Heart left ventricle (tissue), 16 donors: ENCODE measurements around the gene VPS13A. TPM values are rescaled to one million over a fixed set of nuclear protein-coding genes. Genes with fewer than 3 reads are reported as not detected.

Experiments used
- ATAC-seq, 4 donors: fragments of 200-7000 bp; cut with Tn5 transposase; one replicate each; pipeline ENCODE4 v1.9.1; 2020 to 2022; ENCODE audit warnings: moderate library complexity in 4 of 4, mild to moderate bottlenecking in 3 of 4, moderate number of reproducible peaks in 1 of 4
- DNase-seq, 5 donors: peaks; one replicate each; pipeline ENCODE4 v3.0.0-alpha.2; 2020
- H3K27ac ChIP-seq, 12 donors: fragments of 200-600 bp; sonication (generic) in 4 of 12; one replicate each; pipeline versions ENCODE4 v1.5.0 to v1.8.0; 2016 to 2022; ENCODE audit warnings: mild to moderate bottlenecking in 2 of 12
- H3K27me3 ChIP-seq, 9 donors: fragments of 200-600 bp; sonication (generic) in 2 of 9; one replicate each; pipeline versions ENCODE4 v1.5.1 to v1.8.0; 2016 to 2022; ENCODE audit warnings: mild to moderate bottlenecking in 3 of 9
- H3K36me3 ChIP-seq, 9 donors: fragments of 200-600 bp; sonication (generic) in 2 of 9; one replicate each; pipeline versions ENCODE4 v1.5.0 to v1.8.0; 2018 to 2022; ENCODE audit warnings: mild to moderate bottlenecking in 2 of 9
- H3K4me1 ChIP-seq, 12 donors: fragments of 200-600 bp; sonication (generic) in 4 of 12; one replicate each; pipeline versions ENCODE4 v1.5.0 to v1.8.0; 2016 to 2022; ENCODE audit warnings: mild to moderate bottlenecking in 3 of 12
- H3K4me3 ChIP-seq, 12 donors: fragments of 200-600 bp; sonication (generic) in 4 of 12; one replicate each; pipeline versions ENCODE4 v1.5.0 to v1.8.0; 2017 to 2022; ENCODE audit warnings: mild to moderate bottlenecking in 9 of 12, moderate library complexity in 4 of 12
- H3K9me3 ChIP-seq, 12 donors: fragments of 200-600 bp; sonication (generic) in 4 of 12; one replicate each; pipeline versions ENCODE4 v1.5.0 to v1.8.0; 2016 to 2022; ENCODE audit warnings: mild to moderate bottlenecking in 1 of 12
- CTCF ChIP-seq, 12 donors: fragments of 200-600 bp; sonication (generic) in 4 of 12; IDR thresholded peaks; one replicate each; pipeline versions ENCODE4 v1.5.0 to v1.8.0; 2018 to 2022; ENCODE audit warnings: antibody characterized with exemption in 12 of 12, mild to moderate bottlenecking in 5 of 12
- POLR2A ChIP-seq, 2 donors: fragments of 450-650 bp; IDR thresholded peaks; one replicate each; pipeline ENCODE4 v1.6.1; 2017; ENCODE audit warnings: antibody characterized with exemption in 2 of 2, mild to moderate bottlenecking in 2 of 2, moderate library complexity in 2 of 2
- WGBS, 4 donors: extraction: QIAGEN DNeasy Blood & Tissue Kit in 2 of 4; methylation state at CpG; one replicate each; pipeline versions ENCODE4 v1.1.5 to v1.1.7; 2013 to 2018; 5-methylcytosine and 5-hydroxymethylcytosine counted together
- intact Hi-C, 10 donors: fragments of 100-400 bp; cut with DNase I; formaldehyde crosslinking; loops; one replicate each; pipeline versions ENCODE4 v1.11.1 to v1.14.2; 2022
- polyA plus RNA-seq, 2 donors: library from polyadenylated mRNA; stranded (reverse); fragments of 200-250 nt; gene quantifications; one replicate each; pipeline ENCODE4 v1.2.3, GENCODE V29; 2013
- total RNA-seq, 9 donors: library from RNA; depleted of rRNA in 2 of 9; stranded (reverse); fragments of >200 nt in 2 of 9; fragmentation: NEBNext Ultra II Directional in 3 of 9; extraction: Animal tissue kit (Norgen Biotek cat#: 25700) in 3 of 9; gene quantifications; one replicate each; pipeline versions ENCODE4 v1.1.0 to v1.2.4, GENCODE V29; 2016 to 2023
- donor health status: ischemic (EF 13 %, LVEDD 7.1; RV severe dilation, severe dysfunction).
- donor health status: healthy with polysubstance abuse.
- donor health status: DM: no; HTN: yes; CAD: no.
- donor health status: DM: no; HTN: no; CAD: no.
- donor health status: ischemic (EF 25% LVEDD 6.9; RV normal size, moderate dysfunction).
- donor health status: ischemic (EF 25% LVEDD 5.7; RV mildly dilated, moderate dysfunction).
- donor health status: healthy.
- donor health status: DM: yes; HTN: yes; CAD: no.
- donor health status: ischemic (EF 35%, LVEDD 5.7; RV mildly dilated, moderate dysfunction).
- donor health status: nonischemic (EF 11% LVEDD 7.7; RV severe dilation, severe dysfunction).
- donor health status: DM: yes; HTN: yes; CAD: no.
- donor health status: PGD.
- donor health status: ischemic (EF 29% LVEDD 5.4; RV normal size, mild dysfunction).
- donor health status: nonischemic (EF 23%, LVEDD 6.1; RV moderate dilation, normal function).

VPS13A gene
- total and polyA plus RNA-seq, 11 donors, result 8.6 to 42.2 (median 29.8) TPM

DNA sequence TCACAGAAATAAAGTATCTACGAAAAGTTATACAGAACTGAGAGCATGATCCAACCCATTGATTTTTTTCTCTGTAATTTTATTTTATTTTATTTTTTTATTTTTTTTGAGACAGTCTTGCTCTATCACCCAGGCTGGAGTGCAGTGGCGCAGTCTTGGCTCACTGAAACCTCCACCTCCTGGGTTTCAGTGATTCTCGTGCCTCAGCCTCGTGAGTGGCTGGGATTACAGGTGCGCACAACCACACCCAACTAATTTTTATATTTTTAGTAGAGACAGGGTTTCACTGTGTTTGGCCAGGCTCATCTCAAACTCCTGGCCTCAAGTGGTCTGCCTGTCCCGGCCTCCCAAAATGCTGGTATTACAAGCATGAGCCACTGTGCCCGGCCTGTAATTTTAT, 107.3 kb downstream of the VPS13A start:
- H3K4me1 ChIP-seq, result no peaks in the 10 kb centered on the region
- no peak overlapping the region for H3K4me3 ChIP-seq
- 95 to 98% (median 97%) methylated on average over 7 of the region's 7 CpGs for WGBS, 4 donors
- no peaks in the 10 kb centered on the region for H3K27me3 ChIP-seq
- no peak overlapping the region for H3K27ac ChIP-seq
- ATAC-seq (no peak), DNase-seq (no peak)
- intact Hi-C loops, result no loop called here
- peaks cover 0 to 18% (median 0%) of the 10 kb centered on the region in 12 donors for H3K9me3 ChIP-seq
- TF ChIP-seq POLR2A (IDR thresholded peaks at IDR 0.05), result no peak
- peaks cover 0 to 44% (median 22%) of the 10 kb centered on the region in 9 donors for H3K36me3 ChIP-seq

GRCh38 chr9:77290373-77290772, 113.0 kb downstream of the VPS13A start:
- no peak for ATAC-seq
- no peaks in the 10 kb centered on the region for H3K27me3 ChIP-seq
- H3K27ac ChIP-seq, result no peak overlapping the region
- no peak overlapping the region for H3K4me3 ChIP-seq
- peaks cover 0 to 15% (median 2%) of the 10 kb centered on the region in 9 donors for H3K36me3 ChIP-seq
- H3K4me1 ChIP-seq, result no peaks in the 10 kb centered on the region
- DNase-seq, result no peak
- no peak for TF ChIP-seq POLR2A (IDR thresholded peaks at IDR 0.05)
- no peak for TF ChIP-seq CTCF (IDR thresholded peaks at IDR 0.05)
- H3K9me3 ChIP-seq, result peaks cover 0 to 18% (median 0%) of the 10 kb centered on the region in 12 donors
- intact Hi-C loops, result no loop called here

DNA sequence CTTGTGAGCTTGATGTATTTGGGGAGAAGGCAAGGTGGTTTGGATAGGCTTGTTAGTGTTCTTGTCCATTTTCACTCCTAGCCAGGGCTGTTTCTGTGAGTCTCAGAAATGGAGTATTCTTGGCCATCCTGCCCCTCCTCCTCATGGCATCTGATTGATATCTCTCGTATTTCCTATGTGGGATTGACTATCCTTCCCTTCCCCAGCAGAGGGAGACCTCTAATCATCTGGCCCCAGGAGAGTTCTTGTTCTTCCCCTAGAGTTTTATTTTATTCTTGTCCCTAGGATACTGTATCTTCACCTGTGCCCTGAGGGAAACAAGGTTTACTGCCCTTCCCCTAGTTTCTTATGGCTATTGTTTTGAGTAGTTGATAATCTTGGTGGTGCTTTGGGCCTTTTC, 114.4 kb downstream of the VPS13A start:
- Histone ChIP-seq H3K4me3 (no peak overlapping the region), H3K27ac (no peak overlapping the region), H3K27me3 (no peaks in the 10 kb centered on the region), H3K4me1 (no peaks in the 10 kb centered on the region), H3K9me3 (peaks cover 0 to 18% (median 0%) of the 10 kb centered on the region in 12 donors), H3K36me3 (peaks cover 0 to 15% (median 2%) of the 10 kb centered on the region in 9 donors)
- WGBS, 4 donors, result 41 to 70% (median 60%) methylated on average over 1 of the region's 1 CpG
- ATAC-seq (no peak), DNase-seq (no peak)
- no peak for TF ChIP-seq CTCF (IDR thresholded peaks at IDR 0.05)
- no peak for TF ChIP-seq POLR2A (IDR thresholded peaks at IDR 0.05)
- intact Hi-C loops, result no loop called here

DNA sequence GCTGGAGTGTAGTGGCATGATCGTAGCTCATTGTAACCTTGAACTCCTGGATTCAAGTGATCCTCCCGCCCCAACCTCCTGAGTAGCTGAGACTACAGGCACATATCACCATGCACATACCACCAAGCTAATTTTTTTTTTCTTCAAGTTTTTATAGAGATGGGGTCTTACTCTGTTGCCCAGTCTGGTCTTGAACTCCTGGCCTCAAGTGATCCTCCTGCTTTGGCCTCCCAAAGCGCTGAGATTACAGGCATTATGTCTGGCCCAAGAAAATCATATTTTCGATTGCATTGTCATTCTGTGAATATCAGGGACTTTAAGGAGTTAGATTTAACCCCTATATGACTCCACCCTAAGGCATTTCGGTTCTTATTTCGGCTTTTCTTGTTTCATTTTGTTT, 116.6 kb downstream of the VPS13A start:
- DNase-seq (no peak), ATAC-seq (no peak)
- Histone ChIP-seq H3K36me3 (peaks cover 0 to 15% (median 0%) of the 10 kb centered on the region in 9 donors), H3K4me1 (no peaks in the 10 kb centered on the region), H3K27me3 (no peaks in the 10 kb centered on the region), H3K27ac (no peak overlapping the region), H3K4me3 (no peak overlapping the region), H3K9me3 (peaks cover 0 to 3% (median 0%) of the 10 kb centered on the region in 12 donors)
- 96 to 98% (median 97%) methylated on average over 6 of the region's 6 CpGs for WGBS, 4 donors
- TF ChIP-seq POLR2A (IDR thresholded peaks at IDR 0.05) (no peak), CTCF (IDR thresholded peaks at IDR 0.05) (no peak)
- intact Hi-C loops, result no loop called here

- DNase-seq, result no peak
- Histone ChIP-seq H3K4me1 (no peaks in the 10 kb centered on the region), H3K27me3 (no peaks in the 10 kb centered on the region), H3K9me3 (no peaks in the 10 kb centered on the region), H3K27ac (no peak overlapping the region), H3K36me3 (peaks cover 0 to 19% (median 3%) of the 10 kb centered on the region in 9 donors), H3K4me3 (no peak overlapping the region)
- no peak for TF ChIP-seq POLR2A (IDR thresholded peaks at IDR 0.05)
- no peak for TF ChIP-seq CTCF (IDR thresholded peaks at IDR 0.05)
- intact Hi-C loops, result no loop called here
- ATAC-seq, result no peak
Measured at GRCh38 chr9:77304543-77304942, 127.2 kb downstream of the VPS13A start.
